Activated CD4-positive, alpha-beta T cell treated with anti-CD3 and anti-CD28 coated beads for 24 hours (primary cell): Measurements from ENCODE around the gene DNAJC11.
A peak's percentile ranks its signal among the peaks of the same experiment; 100 is the strongest.
"Not testable (repeated sequence)": the region's sequence is repeated elsewhere in the genome, so short reads cannot be mapped to it uniquely, and the experiment has no call there.

Experiments
- DNase-seq, 2 donors: peaks; one replicate each; pipeline ENCODE4 v3.0.0-alpha.2; 2020; ENCODE audit warnings: low read depth in 2 of 2

Gene DNAJC11

DNA sequence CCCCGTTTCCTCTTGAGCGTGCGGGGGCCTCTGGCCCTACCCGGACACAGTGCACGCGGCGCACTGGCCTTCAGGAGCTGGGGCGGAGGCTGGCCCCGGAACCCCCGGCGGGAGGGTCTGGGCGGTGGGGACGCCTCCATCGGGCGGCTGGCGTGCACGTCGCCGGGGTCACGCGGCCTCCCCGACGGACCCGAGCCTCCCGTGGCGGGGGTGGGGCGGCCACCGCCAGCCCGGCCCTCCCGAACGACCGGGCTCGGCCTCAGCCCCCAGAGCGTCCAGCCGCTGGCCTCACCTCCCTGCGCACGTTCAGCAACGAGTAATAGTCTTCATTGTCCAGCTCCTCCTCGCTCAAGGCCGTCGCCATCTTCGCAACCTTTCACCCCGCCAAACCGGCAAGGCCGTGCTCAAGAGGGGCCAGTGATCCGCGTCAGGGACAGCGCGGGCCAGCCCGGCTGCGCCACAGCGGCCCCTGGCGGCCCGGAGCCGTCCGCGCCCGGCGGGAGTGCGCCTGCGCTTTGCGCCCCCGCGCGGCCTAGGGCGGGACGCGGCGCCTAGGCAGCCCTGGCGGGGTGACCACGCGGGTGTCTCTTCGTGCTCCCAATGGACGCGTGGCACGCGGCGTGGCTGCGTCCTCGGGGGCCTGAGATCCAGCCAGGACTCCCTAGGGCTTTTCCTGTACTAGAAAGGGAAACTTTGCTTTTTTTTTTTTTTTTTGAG lies at the start of gene DNAJC11:
Gene DNAJC11, minus strand, starts transcription at position 380 of the 717 bp plus-strand sequence. Its CDS starts 16 bp downstream, at position 364.
- DNase-seq = peak; percentile 77 to 82

DNA sequence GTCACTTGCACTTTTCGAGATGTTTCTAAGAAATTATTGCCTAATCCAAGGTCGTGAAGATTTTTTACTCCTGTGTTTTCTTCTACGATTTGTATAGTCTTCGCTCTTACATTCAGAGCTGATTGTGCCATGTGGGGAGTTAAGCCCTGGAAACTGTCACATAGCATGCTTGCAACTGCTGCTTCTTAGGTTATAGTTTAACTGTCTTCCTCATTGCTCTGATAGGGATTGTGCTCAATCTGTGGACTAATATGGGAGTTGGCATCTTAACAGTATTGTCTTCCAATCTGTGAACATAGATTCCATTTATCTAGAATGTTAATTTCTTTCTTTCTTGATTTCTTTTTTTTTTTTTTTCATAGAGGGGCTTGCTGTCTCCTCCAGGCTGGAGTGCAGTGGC lies 48.9 kb upstream of the DNAJC11 start:
- no peak for DNase-seq

DNA sequence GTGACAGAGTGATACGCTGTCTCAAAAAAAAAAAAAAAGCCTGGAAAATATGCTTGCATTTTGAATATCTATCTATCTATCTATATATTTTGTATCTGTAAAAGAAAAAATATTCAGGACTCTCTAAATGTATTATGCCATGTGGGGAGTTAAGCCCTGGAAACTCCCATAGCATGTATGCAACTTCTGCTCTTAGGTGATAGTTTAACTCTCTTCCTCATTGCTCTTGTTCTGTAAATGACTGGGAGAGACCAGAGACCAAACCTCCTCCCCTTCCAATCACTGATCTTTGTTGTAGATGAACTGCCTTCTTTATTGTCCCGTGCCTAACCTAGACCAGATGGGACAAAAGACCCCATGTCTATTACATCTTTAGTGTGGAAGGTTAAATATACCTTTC lies 46.1 kb upstream of the DNAJC11 start:
- no peak for DNase-seq

GRCh38 chr1:6745073-6745472 lies 43.5 kb upstream of the DNAJC11 start:
- no peak for DNase-seq

DNA sequence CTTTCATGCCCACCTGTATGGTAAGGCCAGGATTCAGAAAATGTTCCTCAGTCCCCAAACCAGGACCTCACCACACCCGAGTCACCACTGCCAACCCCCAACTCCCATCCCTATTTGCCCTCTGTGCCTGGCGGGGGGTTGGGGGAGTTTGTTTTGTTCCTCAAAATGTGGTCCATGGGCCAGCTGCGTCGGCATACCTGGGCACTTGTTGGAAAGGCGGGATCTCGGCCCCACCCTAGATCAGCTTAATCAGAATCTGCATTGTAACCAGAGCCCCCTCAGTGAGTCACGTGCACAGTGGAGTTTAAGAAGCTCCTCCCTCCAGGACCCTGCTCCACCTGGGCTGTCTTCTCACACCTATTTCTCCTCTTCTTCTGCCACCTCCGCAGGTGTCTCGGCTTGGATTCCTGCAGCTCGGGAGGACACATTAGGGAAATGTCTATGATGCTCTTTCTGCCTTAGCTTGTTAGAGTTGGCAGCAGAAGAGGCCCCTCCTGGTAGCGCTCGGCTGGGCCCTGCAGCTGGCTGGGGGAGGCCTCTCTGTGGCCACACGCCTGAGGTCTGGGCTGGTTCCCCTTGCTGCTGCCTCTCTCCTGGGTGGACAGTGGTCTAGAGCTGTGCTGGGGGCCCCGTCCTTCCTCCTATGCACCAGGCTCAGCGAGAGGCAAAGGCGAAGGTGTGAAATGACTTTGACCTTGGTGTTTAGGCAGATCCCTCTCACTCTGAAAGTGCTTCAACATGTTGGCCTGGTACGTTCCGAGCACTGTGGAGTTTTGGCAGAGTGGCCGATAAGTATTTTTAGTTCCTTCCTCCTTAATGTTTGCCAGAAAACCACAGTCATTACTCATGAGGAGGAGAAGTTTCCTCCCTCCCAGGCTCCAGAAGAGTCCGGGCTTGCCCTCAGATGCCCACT lies 41.8 kb upstream of the DNAJC11 start:
- no peak for DNase-seq

- DNase-seq = not testable (repeated sequence)
Measured at GRCh38 chr1:6742676-6743188, 41.1 kb upstream of the DNAJC11 start.

DNA sequence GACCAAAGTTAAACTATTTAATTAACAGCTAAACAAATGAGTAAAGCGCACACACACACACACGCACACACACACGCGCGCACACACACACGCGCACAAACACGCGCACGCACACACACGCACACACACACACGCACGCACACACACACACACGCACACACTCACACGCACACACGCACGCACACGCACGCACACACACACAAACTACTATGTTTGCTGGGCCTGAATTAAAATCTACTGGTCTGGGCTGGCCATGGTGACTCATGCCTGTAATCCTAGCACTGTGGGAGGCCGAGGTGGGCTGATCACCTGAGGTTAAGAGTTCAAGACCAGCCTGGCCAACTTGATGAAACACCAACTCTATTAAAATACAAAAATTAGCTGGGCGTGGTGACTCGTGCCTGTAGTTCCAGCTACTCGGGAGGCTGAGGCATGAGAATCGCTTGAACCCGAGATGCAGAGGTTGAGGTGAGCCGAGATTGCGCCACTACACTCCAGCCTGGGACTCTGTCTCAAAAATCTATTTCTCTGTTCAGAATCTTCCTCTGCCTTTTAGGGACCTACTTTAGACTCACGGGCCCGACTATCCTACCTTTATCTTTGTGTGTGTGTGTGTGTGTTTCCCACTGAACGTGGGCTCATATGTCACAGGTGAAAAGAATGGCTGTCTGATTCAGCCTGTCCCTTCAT lies 37.5 kb upstream of the DNAJC11 start:
- no peak for DNase-seq

DNA sequence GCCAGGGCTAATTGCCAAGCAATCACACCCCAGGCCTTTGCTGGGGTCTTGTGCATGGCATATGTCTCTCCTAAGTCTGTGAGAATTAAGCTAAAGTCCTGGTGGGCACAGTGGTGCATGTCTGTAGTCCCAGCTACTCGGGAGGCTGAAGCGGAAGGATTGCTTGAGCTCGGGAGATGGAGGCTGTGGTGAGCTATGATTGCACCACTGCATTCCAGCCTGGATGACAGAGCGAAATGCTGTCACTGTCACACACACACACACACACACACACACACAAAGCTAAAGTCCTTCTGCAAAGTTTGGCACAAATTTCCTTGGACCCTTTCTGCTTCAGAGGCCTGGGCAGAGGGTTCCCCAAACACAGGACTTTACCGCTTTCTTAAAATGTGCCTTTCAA lies 31.3 kb upstream of the DNAJC11 start:
- no peak for DNase-seq

GRCh38 chr1:6731905-6732304 lies 30.3 kb upstream of the DNAJC11 start:
- no peak for DNase-seq

GRCh38 chr1:6730880-6731279 lies 29.3 kb upstream of the DNAJC11 start:
- DNase-seq = no peak

- DNase-seq = no peak
Measured at GRCh38 chr1:6730473-6730872, 28.9 kb upstream of the DNAJC11 start.

GRCh38 chr1:6727535-6727934 lies 25.9 kb upstream of the DNAJC11 start:
- peak; percentile 50 to 51 for DNase-seq

GRCh38 chr1:6726253-6726652 lies 24.6 kb upstream of the DNAJC11 start:
- no peak for DNase-seq

- DNase-seq = no peak
Measured at GRCh38 chr1:6724517-6725141, 23.0 kb upstream of the DNAJC11 start.

- no peak for DNase-seq
Measured at GRCh38 chr1:6723621-6724428, 22.2 kb upstream of the DNAJC11 start.

DNA sequence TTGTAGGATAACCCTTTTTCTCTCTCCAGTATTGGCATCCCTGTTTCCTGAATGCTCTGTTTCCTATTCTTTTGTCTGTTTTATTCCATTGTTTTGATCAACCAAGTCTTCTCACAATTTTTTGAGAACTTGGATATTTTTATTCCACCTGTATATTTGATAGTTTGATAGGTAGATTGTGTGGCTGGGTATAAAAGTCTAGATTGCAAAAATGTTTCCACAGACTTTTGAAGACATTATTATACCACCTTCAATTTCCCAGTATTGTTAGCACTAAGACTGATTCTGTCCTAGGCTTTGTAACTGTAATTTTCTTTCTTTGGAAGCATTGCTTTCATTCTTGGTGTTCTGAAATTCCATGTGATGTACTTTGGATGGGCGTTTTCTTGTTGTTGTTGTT lies 9.6 kb upstream of the DNAJC11 start:
- DNase-seq = no peak

GRCh38 chr1:6704746-6705145 lies 3.1 kb upstream of the DNAJC11 start:
- no peak for DNase-seq

- DNase-seq = no peak
Measured at GRCh38 chr1:6703016-6703415, 1.4 kb upstream of the DNAJC11 start.

- DNase-seq = no peak
Measured at GRCh38 chr1:6700853-6701436, 671 bp downstream of the DNAJC11 start.

GRCh38 chr1:6699915-6700314 lies 1.7 kb downstream of the DNAJC11 start:
- not testable (repeated sequence) for DNase-seq
